ENCODE results near the gene ADAMTS13.

GRCh38 chr9:133415170-133415569, 7.0 kb upstream of the ADAMTS13 start:
- no peak for TF ChIP-seq CTCF (IDR thresholded peaks at IDR 0.05; ENCODE audit: low read depth, low read length, missing input control)
- no peak for TF ChIP-seq JUND (IDR thresholded peaks at IDR 0.05)
- TF ChIP-seq ATF3 (IDR thresholded peaks at IDR 0.05): no peak
- no peak for TF ChIP-seq TAF1 (conservative IDR thresholded peaks at IDR 0.05)
- no peak for TF ChIP-seq RXRA (IDR thresholded peaks at IDR 0.05)
- no peak for TF ChIP-seq REST (IDR thresholded peaks at IDR 0.05)
- TF ChIP-seq EGR1 (IDR thresholded peaks at IDR 0.05; ENCODE audit: low read depth in 2 of 2): no peak
- TF ChIP-seq ZBTB33 (IDR thresholded peaks at IDR 0.05): no peak
- TF ChIP-seq FOXA1 (IDR thresholded peaks at IDR 0.05): no peak
- TF ChIP-seq MAX (IDR thresholded peaks at IDR 0.05): no peak
- TF ChIP-seq GABPA (IDR thresholded peaks at IDR 0.05 in 1 of 2, conservative IDR thresholded peaks at IDR 0.05 in 1 of 2): no peak
- no peak for TF ChIP-seq RAD21 (IDR thresholded peaks at IDR 0.05)

Data from liver (tissue), 3 donors.